ENCODE results near the gene TBKBP1. TPM values are rescaled to one million over a fixed set of nuclear protein-coding genes. Genes with fewer than 3 reads are reported as not detected.

Gene TBKBP1
- total and polyA plus RNA-seq, 2 of the 4 experiments (the other 2 are of a cell fraction): 3.4 to 8.5 TPM

GRCh38 chr17:47717261-47717697 lies 23.3 kb downstream of the TBKBP1 start:
- H2AK5ac ChIP-seq (ENCODE audit: low read depth, low read length): no peak overlapping the region
- peaks cover 93% of the 10 kb centered on the region for H3K27me3 ChIP-seq (ENCODE audit: control insufficient read depth, insufficient read depth, low read length)
- H2BK20ac ChIP-seq (ENCODE audit: low read depth, low read length): no peak overlapping the region
- CTCF ChIA-PET: interaction anchor here (1.4 kb wide), 1 partner anchor 10 kb away, joined by 8 read pairs; no protein-coding TSS in a partner anchor
- H3K9ac ChIP-seq (ENCODE audit: low read depth, low read length): no peak overlapping the region
- no peak overlapping the region for H2BK5ac ChIP-seq (ENCODE audit: low read depth, low read length, poor library complexity, severe bottlenecking)
- dilution Hi-C loops (cut with HindIII; ENCODE audit: low sequenced_read_pairs, unreplicated experiment): no loop called here
- H2BK15ac ChIP-seq (ENCODE audit: low read depth, low read length): no peak overlapping the region
- H3K9me3 ChIP-seq (ENCODE audit: control insufficient read depth, insufficient read depth, low read length): no peaks in the 10 kb centered on the region
- intact Hi-C loops (cut with micrococcal nuclease): no loop called here
- peak overlapping the region; percentile 40 for H2AK9ac ChIP-seq (replicated peaks; ENCODE audit: low read depth, low read length, poor library complexity)
- 0 out of 2 replicates have a peak, but pooled peaks have one; percentile 19 for TF ChIP-seq SMC3 (IDR thresholded peaks at IDR 0.05; ENCODE audit: low read depth, low read length)
- no peak for TF ChIP-seq ELK1 (IDR thresholded peaks at IDR 0.05; ENCODE audit: borderline replicate concordance, low read depth, low read length)
- TF ChIP-seq FOS (IDR thresholded peaks at IDR 0.05; ENCODE audit: low read depth, low read length): no peak
- no peak for TF ChIP-seq MAFK (IDR thresholded peaks at IDR 0.05; ENCODE audit: low read depth, low read length)
- TF ChIP-seq, protein P1, sequence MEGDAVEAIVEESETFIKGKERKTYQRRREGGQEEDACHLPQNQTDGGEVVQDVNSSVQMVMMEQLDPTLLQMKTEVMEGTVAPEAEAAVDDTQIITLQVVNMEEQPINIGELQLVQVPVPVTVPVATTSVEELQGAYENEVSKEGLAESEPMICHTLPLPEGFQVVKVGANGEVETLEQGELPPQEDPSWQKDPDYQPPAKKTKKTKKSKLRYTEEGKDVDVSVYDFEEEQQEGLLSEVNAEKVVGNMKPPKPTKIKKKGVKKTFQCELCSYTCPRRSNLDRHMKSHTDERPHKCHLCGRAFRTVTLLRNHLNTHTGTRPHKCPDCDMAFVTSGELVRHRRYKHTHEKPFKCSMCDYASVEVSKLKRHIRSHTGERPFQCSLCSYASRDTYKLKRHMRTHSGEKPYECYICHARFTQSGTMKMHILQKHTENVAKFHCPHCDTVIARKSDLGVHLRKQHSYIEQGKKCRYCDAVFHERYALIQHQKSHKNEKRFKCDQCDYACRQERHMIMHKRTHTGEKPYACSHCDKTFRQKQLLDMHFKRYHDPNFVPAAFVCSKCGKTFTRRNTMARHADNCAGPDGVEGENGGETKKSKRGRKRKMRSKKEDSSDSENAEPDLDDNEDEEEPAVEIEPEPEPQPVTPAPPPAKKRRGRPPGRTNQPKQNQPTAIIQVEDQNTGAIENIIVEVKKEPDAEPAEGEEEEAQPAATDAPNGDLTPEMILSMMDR (conservative IDR thresholded peaks at IDR 0.05; ENCODE audit: low read depth, low read length): peak; percentile 39
- H3K4me1 ChIP-seq (ENCODE audit: control insufficient read depth, insufficient read depth, low read length): peaks cover 27% of the 10 kb centered on the region
- no peak overlapping the region for H3K4me2 ChIP-seq (ENCODE audit: low read depth, low read length)
- peaks cover 47% of the 10 kb centered on the region for H4K20me1 ChIP-seq (ENCODE audit: insufficient read depth, low read length)
- BruUV-seq (replicated peaks): no TSS peak
- no peak overlapping the region for H2BK120ac ChIP-seq (ENCODE audit: low read depth, low read length)
- no peaks in the 10 kb centered on the region for H3K79me1 ChIP-seq (ENCODE audit: low read depth in 1 of 2, low read length in 2 of 2)
- POLR2A ChIA-PET (ENCODE audit: unreplicated experiment): no interaction called here
- no peak for DNase-seq
- no peak overlapping the region for H3K56ac ChIP-seq (ENCODE audit: extremely low read depth, insufficient read depth, low read length)
- ATAC-seq (ENCODE audit: low read depth): no peak
- in situ Hi-C loops (cut with MboI; ENCODE audit: low sequenced_read_pairs): no loop called here
- H4K5ac ChIP-seq (ENCODE audit: low read depth, low read length): no peak overlapping the region
- WGBS, 2 experiments (ENCODE audit: extremely low coverage in 2 of 2, insufficient read length in 1 of 2): no CpG with 5 or more reads among the region's 2 CpGs
- H2AFZ ChIP-seq (replicated peaks; ENCODE audit: low read length, poor library complexity): no peak overlapping the region
- no peak overlapping the region for H3K27ac ChIP-seq (ENCODE audit: insufficient read depth, low read length)
- H4K91ac ChIP-seq (ENCODE audit: insufficient read depth, low read depth, low read length): no peak overlapping the region
- H3K36me3 ChIP-seq (ENCODE audit: control insufficient read depth, insufficient read depth, low read length): no peaks in the 10 kb centered on the region
- H3K4ac ChIP-seq (ENCODE audit: low read depth, low read length): no peak overlapping the region
- H4K8ac ChIP-seq (ENCODE audit: low read depth in 2 of 2, low read length in 2 of 2): no peak overlapping the region
- no peak overlapping the region for H3K23ac ChIP-seq (ENCODE audit: low read depth, low read length)
- H3K4me3 ChIP-seq (ENCODE audit: insufficient read depth, low read depth, low read length): no peak overlapping the region
- no peak overlapping the region for H3K18ac ChIP-seq (ENCODE audit: low read depth, low read length)
- H3K9me1 ChIP-seq (ENCODE audit: insufficient read depth, low read length): peaks cover 5% of the 10 kb centered on the region; the same call in 1 of the 2 replicates
- H3K14ac ChIP-seq (replicated peaks; ENCODE audit: low read depth, low read length): no peak overlapping the region

Data from IMR-90 (cell line).